ENCODE results near the gene ADAMTS17.
"Not testable (repeated sequence)": the region's sequence is repeated elsewhere in the genome, so short reads cannot be mapped to it uniquely, and the experiment has no call there.

The ADAMTS17 gene

DNA sequence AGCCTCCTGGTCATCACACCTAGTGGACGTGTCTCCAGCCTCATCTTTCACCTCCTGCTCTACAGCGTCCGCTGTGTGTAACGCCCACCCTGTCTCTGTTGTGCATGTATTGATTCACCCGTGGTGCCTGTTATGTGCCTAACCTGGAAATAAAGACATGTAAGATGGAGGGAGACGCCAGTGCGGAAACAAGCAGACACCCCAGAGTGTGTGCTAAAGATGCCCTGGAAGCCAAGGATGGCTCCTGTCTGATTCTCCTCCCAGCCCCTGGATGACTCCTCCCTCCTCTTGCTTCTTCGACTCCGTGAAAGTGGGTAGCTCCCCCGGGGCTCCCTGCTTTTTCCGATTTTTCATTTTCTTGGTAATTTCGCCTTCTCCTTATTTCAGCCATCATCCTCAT, 241.8 kb downstream of the ADAMTS17 start:
- DNase-seq, result no peak

DNA sequence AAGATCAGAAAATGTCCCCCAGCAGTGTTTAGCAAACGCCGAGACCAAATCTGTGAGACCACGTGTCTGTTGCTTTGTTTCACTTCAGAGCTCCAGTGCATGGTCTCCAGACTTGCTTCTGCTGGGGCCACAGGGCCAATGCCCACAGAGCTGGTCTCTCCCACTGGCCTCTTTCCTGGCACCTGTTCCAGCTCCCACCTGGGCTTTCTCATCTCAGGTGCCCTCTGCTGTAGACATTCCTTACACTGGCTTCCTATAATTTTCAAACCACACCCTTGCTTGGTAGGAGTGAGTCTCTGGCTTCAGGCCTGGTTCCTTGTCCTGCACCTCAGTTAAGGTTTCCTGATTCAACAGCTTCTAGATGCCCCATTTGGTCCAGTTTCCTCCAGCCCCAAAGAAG, 243.1 kb downstream of the ADAMTS17 start:
- no peak for DNase-seq

DNA sequence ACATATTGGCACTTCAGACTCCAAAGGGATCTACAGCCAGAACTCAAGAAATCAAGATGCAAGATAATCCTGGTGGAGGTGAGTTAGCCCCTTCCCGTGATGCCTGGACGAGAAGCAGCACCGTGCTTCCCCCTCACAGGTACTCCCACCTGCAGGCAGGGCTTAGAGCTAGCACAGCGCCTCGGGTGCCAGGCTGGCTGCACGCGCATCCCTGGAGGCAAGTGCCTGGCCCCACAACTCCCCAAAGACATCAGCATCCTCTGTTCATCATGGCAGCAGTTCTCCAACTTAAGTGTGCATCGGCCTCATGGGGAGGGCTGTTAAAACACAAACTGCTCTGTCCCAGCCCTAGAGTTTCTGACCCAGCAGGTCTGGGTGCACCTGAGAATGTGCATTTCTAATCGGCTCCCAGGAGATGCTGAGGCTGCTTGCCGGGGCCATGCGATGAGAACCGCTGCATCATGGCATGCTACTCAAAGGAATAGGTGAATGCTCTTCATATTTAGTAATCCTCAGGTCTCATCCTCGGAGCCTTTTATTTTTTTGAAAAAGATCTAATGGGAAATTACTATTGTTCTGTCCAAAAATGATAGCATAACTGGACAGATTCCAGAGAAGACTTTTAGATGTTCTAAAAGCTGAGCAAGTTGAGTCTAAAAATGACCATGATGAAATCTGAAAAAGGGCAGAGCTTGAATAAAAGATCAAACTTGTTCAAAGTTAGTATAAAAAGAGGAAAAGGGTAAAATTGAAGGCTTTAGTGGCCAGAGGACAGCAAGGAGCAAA, 244.2 kb downstream of the ADAMTS17 start:
- no peak for DNase-seq

DNA sequence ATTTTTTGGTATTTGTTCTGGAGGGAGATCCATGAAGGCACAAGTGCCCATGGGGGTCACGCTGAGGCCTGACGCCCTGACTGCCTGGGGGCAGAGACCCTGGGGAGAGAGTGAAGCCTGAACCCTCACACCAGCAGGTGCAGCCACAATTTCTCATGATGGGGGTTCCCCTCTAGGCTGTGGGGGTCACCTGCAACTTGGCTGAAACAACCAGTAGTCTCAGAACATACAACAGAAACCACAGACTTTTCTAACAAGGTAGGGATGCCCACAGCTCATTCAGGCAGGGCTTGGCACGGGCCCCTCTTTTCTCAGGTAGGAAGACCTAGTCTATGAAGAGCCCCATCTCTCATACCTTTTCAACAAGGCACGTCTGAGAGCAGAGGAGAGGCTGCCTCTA, 245.1 kb downstream of the ADAMTS17 start:
- DNase-seq, result no peak

DNA sequence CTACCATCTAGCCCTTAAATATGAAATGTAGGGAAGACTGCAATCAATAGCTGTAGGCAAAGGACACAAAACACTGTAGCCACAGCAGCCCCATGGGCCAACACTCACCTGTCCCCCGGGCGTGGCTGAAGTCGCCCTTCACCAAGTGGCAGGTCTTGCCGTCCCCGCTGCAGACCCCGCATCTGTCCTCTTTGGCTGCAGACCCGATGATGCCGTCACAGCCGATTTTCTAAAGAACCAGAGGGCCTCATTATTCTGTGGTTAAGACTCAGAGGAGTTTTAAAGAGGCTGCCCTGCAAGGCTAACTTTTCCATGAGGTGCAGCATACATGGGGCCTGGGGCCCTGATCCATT, 245.6 kb downstream of the ADAMTS17 start:
- no peak for DNase-seq

DNA sequence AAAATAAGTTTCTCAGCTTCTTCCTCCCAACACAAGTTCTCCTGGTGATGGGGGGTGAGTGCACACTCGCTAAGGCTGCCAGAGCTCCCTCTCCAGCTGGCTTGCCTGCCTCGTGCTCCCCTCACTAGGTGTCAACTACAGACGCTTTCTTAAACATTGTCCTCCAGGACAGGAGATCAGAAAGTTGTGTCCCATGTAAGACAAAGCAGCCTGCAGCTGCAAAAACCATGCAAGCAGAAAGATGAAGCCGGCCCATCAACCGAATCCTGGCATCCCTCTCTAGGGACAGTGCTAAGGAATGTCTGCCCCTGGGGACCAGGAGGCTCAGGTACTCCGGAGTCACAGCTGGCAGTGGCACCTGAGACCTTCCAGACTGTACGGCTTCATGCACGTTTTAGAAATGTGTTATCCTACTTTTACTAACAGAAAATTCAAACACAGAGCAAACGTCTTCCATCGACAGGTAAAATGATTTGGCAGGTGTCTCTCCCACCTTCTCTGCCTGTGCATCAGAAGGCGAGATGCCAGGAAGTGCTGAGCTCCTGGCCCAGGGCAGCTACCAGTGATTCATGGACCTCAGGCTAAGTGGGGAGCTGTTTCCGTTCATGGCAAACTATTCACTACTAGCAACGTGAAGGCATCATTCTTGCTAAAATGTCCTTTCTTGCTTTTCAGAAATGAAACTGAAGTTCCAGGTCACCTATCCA, 246.1 kb downstream of the ADAMTS17 start:
- no peak for DNase-seq

DNA sequence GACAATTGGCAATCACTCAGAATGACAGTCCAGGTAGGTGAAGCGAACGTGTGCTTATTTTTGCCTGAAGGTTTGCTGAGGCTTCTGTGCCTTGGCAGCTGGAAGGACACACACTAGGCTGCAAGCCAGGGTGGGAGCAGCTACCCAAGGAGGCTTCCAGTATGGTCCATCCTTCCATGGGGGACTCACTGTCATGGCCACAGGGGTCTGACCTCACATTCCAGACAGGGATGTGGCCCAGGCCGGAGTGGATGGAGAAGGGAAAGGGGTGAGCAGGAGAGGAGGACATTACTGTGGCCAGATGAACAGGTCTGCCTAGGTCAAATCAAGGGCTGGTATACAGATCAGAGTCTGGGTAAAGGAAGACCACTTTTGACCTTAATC, 247.7 kb downstream of the ADAMTS17 start:
- DNase-seq, result no peak

DNA sequence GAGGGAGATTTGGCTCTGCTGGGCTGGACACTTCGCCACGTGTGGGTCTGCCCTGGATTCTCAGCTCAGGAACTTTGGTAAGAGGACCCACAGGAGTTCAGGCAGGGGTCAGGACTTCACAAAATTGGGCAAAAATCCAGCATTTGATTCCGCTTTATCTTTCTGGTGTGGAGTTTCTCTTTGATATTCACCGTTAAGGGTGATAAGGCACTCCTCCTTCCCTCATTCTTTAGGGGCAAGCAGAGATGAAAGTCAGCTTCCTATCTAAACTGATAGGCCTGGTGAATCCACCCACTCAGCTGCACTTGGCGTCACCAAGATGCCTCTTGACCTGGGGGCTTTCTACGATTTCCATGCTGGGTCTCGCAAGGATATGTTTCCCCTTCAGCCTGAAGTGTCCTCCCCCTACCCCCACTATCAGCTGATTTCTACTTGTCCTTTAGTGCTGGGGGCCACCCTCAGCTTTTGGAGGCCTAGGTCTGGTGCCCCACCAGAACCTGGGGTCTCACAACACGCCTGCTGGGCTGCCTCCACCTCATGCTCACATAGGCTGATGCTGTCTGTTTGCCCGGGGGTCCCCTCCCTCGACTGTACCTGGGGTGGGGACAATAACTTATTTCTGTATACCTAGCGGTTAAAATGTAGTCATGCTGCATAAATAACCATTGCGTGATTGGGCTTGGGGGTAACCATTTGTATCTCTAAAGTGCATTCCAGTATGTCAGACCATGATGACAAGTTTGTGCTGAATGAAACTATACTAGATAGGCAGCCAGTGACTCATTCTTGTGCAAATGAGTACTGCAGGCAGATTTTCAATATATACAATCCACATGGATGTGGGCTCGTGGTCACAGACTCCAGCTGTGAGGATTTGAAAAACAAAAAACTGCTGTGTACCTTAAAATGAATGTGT, 248.3 kb downstream of the ADAMTS17 start:
- no peak for DNase-seq

DNA sequence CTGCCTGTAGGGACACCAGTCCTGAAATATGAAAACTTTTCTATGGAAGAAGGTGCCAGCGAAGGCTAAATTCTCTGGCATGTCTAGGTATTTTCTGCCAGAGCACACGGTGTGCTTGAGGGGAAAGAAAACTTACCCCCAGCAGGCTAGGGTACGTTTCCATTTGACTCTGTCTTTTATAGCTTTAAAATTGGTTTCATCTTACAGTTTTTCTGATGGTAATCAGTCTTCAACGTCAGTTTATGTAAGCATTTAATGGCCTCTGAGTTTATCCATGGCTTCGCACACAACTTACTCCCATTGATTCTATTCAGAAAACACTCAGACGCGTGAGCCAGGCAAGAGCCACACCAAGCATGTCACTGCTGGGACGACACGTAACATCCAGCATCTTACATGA, 249.7 kb downstream of the ADAMTS17 start:
- no peak for DNase-seq

DNA sequence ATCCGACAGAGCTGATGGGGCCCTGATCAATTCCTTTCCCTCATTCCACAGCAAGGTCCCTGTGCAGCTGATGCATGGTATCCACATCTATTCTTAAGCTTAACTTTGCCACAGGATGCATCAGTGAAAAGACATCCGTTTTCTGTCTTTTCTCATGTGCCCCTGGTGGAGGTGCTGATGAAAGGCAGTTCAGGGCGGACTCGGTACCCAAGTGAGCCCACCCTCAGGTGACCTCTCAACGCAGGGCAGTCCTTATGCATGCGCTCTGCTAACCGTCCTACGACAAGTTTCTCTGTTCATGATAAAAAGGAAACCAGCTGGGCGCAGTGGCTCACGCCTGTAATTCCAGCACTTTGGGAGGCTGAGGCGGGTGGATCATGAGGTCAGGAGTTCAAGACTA, 251.4 kb downstream of the ADAMTS17 start:
- DNase-seq, result no peak

DNA sequence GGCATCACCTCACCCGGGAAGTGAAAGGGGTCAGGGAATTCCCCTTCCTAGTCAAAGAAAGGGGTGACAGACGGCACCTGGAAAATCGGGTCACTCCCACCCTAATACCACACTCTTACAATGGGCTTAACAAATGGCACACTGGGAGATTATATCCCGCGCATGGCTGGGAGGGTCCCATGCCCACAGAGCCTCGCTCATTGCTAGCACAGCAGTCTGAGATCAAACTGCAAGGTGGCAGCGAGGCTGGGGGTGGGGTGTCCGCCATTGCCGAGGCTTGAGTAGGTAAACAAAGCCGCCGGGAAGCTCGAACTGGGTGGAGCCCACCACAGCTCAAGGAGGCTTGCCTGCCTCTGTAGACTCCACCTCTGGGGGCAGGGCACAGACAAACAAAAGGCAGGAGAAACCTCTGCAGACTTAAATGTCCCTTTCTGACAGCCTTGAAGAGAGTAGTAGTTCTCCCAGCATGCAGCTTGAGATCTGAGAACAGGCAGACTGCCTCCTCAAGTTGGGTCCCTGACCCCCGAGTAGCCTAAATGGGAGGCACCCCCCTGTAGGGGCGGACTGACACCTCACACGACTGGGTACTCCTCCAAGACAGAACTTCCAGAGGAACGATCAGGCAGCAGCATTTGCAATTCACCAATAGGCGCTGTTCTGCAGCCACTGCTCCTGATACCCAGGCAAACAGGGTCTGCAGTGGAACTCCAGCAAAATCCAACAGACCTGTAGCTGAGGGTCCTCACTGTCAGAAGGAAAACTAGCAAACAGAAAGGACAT, 257.5 kb downstream of the ADAMTS17 start:
- DNase-seq, result not testable (repeated sequence)

DNA sequence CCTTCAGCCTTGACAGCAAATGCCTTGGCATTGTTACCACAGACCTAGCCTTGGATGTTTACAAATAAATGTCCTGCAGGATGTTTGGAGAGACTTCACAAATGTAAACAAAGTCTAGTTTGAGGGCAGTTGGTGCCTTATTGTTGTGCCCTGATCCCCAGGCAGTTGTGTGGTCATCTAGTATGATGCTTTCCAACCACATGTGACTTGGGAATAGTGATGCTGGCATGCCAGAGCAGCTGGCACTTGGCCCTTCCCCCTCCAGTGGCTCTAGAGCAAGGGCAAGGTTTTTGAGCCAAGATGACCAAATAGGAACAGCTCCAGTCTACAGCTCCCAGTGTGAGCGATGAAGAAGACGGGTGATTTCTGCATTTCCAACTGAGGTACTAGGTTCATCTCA, 258.2 kb downstream of the ADAMTS17 start:
- DNase-seq, result no peak

DNA sequence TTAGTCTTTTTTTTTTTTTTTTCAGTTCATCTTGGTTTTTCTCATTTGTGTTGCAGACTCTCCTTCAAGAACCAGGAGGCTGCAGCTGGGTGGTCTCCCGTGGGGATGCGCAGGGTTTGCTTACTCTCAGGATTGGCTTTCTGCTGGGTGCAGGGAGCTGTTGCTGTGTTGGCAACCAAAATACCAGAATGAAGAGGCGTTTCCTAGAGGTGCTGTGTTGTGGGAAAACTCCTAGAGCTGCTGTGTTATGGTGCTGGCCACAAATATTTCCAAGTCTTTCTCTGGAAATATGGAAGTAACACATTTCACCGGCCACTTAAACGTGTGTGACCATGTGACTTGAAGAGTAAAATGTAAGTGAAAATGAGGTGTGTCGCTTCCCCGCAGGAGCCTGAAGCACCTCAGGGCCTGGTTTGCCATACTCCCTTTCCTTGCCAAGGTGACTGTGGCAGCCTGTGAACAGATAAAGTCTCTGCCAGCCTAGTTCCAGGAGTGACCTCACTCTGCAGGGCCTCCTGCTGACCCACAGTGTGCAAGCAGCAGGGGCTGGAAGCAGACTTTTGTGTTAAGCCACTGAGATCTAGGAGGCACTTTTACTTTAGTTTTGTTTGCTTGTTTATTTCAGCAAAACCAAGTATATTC, 258.9 kb downstream of the ADAMTS17 start:
- no peak for DNase-seq

DNA sequence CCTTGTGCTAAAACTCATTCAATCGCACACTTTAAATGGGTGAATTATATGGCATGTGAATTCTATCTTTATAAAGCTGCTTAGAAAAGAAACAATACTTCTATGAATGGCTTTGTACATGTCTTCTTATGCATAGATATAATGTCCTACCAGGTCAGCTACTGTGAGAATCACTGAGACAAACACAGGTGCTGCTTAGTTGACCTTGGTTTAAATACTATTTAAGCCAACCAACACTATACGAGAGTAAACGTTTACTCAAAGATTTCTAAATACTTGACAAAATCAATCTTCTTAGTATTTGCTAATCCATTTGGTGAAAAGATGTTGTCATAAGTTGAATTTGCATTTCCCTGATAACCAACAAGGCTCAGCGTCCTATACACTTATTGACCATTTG, 260.3 kb downstream of the ADAMTS17 start:
- no peak for DNase-seq

DNA sequence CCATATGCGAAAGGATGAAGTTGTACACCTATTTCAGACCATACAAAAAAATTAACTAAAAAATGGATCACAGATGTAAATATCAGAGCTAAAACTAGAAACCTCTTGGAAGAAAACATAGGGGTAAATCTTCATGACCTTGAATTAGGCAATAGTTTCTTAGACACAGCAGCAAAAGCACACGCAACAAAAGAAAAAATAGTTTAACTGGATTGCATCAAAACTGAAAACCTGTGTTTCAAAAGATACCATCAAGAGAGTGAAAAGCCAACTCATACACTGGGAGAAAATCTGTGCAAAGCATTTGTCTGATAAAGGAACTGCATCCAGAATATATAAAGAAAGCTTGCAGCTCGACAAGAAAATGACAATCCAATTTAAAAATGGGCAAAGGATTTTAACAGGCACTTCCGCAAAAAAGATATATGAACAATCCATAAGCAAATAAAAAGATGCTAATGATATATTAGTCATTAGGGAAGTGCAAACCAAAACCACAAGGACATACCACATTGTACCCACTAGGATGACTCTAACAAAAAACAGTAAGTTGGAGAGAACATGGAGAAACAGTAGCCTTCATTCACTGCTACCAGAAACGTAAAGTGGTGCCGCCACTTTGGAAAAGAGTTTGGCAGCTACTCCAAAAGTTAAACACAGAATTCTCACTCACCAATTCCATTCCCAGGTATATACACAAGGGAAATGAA, 263.1 kb downstream of the ADAMTS17 start:
- DNase-seq, result no peak

DNA sequence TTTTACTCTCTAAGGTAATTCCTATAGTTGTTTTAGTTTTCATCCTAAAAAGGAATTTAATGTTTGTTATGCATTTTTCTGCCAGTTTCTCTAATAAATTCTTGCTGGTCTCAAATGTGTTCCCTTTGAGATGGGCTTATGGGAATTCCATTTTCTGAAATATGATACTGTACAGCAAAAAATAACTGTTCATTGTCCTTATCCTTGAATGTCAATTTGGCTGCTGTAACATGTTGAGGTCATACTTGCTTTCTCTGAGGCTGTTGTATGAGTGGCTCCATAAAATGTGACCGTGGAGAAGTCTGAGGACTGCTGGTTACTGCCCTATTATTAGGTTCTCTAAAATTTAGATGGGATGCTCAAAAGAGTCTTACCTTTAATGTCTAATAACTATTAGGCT, 266.5 kb downstream of the ADAMTS17 start:
- DNase-seq, result no peak

DNA sequence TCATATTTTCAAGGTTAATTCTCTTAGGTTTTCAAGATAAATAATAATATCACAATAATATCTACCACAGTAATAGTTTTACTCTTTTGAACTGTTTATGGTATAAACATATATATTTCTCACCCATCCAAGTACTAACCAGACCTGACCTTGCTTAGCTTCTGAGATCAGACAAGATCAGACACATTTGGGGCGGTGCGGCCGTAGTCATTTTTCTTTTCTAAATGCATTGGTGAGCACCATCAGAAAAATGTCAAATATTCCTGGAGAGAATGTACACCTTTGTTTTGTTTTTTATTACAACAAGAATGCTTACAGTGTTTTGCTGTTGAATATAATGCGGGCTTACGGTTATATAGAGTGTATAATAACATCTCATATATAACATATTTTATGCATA, 267.8 kb downstream of the ADAMTS17 start:
- DNase-seq, result no peak

DNA sequence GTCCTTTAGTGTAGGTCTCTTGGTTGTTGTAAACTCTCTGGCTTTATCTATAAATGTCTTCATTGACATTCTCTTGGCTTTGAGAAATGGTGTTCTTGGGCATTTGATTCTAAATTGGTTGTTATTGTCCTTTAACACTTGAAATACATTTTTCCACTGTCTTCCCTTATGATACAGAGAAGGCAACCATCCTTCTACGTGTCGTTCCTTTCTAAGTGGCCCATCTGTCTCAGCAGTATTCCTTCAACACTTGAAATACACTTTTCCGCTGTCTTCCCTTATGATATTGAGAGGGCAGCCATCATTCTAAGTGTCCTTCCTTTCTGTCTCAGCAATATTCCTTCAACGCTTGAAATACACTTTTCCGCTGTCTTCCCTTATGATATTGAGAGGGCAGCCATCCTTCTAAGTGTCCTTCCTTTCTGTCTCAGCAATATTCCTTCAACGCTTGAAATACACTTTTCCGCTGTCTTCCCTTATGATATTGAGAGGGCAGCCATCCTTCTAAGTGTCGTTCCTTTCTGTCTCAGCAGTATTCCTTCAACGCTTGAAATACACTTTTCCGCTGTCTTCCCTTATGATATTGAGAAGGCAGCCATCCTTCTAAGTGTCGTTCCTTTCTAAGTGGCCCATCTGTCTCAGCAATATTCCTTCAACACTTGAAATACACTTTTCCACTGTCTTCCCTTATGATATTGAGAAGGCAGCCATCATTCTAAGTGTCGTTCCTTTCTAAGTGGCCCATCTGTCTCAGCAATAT, 275.1 kb downstream of the ADAMTS17 start:
- not testable (repeated sequence) for DNase-seq

DNA sequence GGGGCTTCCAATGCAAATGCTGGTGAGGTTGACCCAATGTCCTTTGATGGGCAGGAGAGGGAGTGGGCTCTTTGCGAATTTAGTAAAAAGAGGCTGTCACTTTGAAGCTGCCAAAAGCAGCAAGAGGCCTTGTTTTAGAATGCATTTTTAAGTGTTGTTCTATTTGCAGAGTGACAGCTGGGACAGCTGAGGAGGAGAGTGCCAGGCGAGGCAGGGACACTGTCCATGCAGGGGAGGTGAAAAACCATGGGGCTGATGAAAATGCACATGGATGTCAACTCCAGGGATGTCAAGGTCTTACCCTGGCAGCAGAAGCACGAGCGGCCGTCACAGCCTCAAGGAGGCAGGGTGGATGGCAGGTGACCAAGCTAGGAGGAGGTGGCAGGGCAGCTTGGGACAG, 279.8 kb downstream of the ADAMTS17 start:
- DNase-seq, result no peak

DNA sequence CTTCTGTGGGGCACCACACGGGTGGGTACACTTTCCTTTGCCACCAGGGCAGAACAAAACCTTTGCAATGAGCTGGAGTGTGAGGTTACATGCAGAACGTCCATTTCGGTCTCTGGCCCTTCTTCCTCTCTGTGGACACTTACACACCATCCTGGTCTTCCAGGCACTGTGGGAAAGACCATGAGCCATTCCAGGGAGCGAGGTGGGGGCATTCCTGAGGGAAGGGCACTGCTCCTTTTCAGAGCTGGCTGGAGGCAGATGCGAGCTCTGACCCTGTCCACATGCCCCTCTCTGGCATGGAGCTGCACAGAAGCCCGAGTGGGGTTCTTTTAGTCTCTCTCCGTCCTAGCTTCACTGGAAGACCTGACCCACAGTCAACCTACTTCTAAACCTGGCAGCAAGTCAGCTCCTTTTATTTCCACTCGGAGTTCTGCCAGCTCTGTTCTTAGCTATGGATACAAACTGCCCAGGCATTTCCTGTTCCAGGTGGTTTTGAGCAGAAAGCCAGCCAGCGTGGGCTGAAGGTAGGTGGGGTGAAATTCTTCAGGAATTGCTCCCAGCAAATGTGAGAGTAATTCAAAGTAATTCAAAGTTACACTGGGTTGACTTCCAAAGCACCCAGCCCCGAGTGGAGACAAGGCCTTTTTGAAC, 281.4 kb downstream of the ADAMTS17 start:
- no peak for DNase-seq
